DOHH2 (cell line): ENCODE data around the gene CAPN1.

Experiments
- EZH2phosphoT487 ChIP-seq: fragments of 200-600 bp; sonication (generic); IDR thresholded peaks from 2 replicates; pipeline ENCODE4 v1.6.1; 2017; ENCODE audit warnings: borderline replicate concordance, mild to moderate bottlenecking, antibody characterized with exemption, low read length, moderate library complexity, mixed read lengths
- TF ChIP-seq, protein P1 (sequence below): fragments of 200-600 bp; sonication (generic); IDR thresholded peaks from one replicate; pipeline ENCODE4 v1.5.1; 2014; ENCODE audit warnings: antibody characterized with exemption, mild to moderate bottlenecking, low read depth, low read length; ENCODE audit not compliant: poor library complexity, severe bottlenecking

DNA sequence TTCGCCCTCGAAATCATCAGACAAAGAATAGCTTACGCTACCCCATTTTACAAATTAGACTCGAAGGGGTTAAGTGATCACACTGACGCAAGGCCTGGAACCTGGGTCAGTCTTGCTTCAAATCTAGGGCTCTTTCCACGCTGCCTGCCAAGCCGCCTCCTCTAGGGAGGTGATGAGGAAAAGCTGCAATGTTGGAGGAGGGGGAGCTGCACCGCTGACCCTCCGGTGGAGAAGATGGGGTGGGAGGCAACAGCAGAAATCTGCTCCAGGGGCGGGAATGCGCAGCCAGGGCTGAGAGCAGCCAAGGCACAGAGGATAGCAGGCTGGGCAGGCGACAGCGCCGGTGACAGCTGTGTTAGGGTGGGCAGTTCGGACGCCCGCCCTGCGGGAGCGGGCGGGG is 48.0 kb upstream of the CAPN1 start:
- TF ChIP-seq, protein P1, sequence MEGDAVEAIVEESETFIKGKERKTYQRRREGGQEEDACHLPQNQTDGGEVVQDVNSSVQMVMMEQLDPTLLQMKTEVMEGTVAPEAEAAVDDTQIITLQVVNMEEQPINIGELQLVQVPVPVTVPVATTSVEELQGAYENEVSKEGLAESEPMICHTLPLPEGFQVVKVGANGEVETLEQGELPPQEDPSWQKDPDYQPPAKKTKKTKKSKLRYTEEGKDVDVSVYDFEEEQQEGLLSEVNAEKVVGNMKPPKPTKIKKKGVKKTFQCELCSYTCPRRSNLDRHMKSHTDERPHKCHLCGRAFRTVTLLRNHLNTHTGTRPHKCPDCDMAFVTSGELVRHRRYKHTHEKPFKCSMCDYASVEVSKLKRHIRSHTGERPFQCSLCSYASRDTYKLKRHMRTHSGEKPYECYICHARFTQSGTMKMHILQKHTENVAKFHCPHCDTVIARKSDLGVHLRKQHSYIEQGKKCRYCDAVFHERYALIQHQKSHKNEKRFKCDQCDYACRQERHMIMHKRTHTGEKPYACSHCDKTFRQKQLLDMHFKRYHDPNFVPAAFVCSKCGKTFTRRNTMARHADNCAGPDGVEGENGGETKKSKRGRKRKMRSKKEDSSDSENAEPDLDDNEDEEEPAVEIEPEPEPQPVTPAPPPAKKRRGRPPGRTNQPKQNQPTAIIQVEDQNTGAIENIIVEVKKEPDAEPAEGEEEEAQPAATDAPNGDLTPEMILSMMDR, result no peak
- TF ChIP-seq EZH2phosphoT487, result no peak
